ENCODE data around the gene KCNQ1.

Gene KCNQ1

GRCh38 chr11:2674658-2675131, 229.9 kb downstream of the KCNQ1 start:
- DNase-seq = no peak

- no peak for DNase-seq
Observed at GRCh38 chr11:2675540-2675939, 230.7 kb downstream of the KCNQ1 start.

GRCh38 chr11:2677127-2677526, 232.3 kb downstream of the KCNQ1 start:
- no peak for DNase-seq

GRCh38 chr11:2678396-2678795, 233.6 kb downstream of the KCNQ1 start:
- DNase-seq = no peak

- no peak for DNase-seq
Observed at GRCh38 chr11:2679011-2679676, 234.3 kb downstream of the KCNQ1 start.

- no peak for DNase-seq
Observed at GRCh38 chr11:2681408-2682145, 236.8 kb downstream of the KCNQ1 start.

GRCh38 chr11:2683806-2684205, 239.0 kb downstream of the KCNQ1 start:
- no peak for DNase-seq

GRCh38 chr11:2684581-2684980, 239.8 kb downstream of the KCNQ1 start:
- DNase-seq = no peak

GRCh38 chr11:2685051-2685450, 240.2 kb downstream of the KCNQ1 start:
- DNase-seq = no peak

- no peak for DNase-seq
Observed at GRCh38 chr11:2685566-2686359, 241.0 kb downstream of the KCNQ1 start.

GRCh38 chr11:2686360-2687222, 241.8 kb downstream of the KCNQ1 start:
- DNase-seq = no peak

- no peak for DNase-seq
Observed at GRCh38 chr11:2687223-2687530, 242.4 kb downstream of the KCNQ1 start.

GRCh38 chr11:2687782-2688191, 243.0 kb downstream of the KCNQ1 start:
- no peak for DNase-seq

- no peak for DNase-seq
Observed at GRCh38 chr11:2688381-2689231, 243.8 kb downstream of the KCNQ1 start.

- DNase-seq = no peak
Observed at GRCh38 chr11:2689651-2690575, 245.1 kb downstream of the KCNQ1 start.

GRCh38 chr11:2690596-2691354, 246.0 kb downstream of the KCNQ1 start:
- no peak for DNase-seq

- no peak for DNase-seq
Observed at GRCh38 chr11:2691355-2691761, 246.6 kb downstream of the KCNQ1 start.

GRCh38 chr11:2691991-2692875, 247.4 kb downstream of the KCNQ1 start:
- DNase-seq = no peak
